H1 (cell line): Measurements from ENCODE around the gene NR2F1. TPM values are rescaled to one million over a fixed set of nuclear protein-coding genes. Genes with fewer than 3 reads are reported as not detected.

Experiments used
- CTCF ChIA-PET: fragments of 300-600 bp; sonication (Branson Sonifier 250); formaldehyde crosslinking; loops from one replicate; lab custom pipeline; 2021; ENCODE audit not compliant: partially characterized antibody; lab: Charles Lee
- POLR2A ChIA-PET: fragments of 300-600 bp; sonication (Branson Sonifier 250); formaldehyde crosslinking; loops from one replicate; lab custom pipeline; 2021; ENCODE audit warnings: inconsistent platforms; ENCODE audit not compliant: partially characterized antibody; lab: Charles Lee
- DNase-seq, 2 experiments: peaks; one replicate each; pipeline versions ENCODE4 v3.0.0 to v3.0.0-alpha.2; 2010 to 2022; ENCODE audit warnings: low spot score in 2 of 2, low read depth in 1 of 2, mixed read lengths in 1 of 2
- FAIRE-seq: peaks from 2 replicates; lab custom pipeline; 2011; peaks lifted over from hg19 to GRCh38; lab: Jason Lieb, UNC
- H2AFZ ChIP-seq: 2 replicates; pipeline ENCODE4 v1.8.1; 2012; ENCODE audit warnings: low read length, inconsistent platforms
- H2AK5ac ChIP-seq: 2 replicates; pipeline ENCODE4 v1.6.1; 2013; ENCODE audit warnings: low read depth, low read length
- H2BK120ac ChIP-seq: replicated peaks from 2 replicates; pipeline ENCODE3; 2013; ENCODE audit warnings: low read depth, low read length, inconsistent platforms
- H2BK12ac ChIP-seq: 2 replicates; pipeline ENCODE4 v1.6.1; 2013; ENCODE audit warnings: low read depth, low read length
- H2BK15ac ChIP-seq: 2 replicates; pipeline ENCODE4 v1.6.1; 2013; ENCODE audit warnings: low read length
- H2BK20ac ChIP-seq: 2 replicates; pipeline ENCODE4 v1.6.1; 2013; ENCODE audit warnings: low read length
- H2BK5ac ChIP-seq: 2 replicates; pipeline ENCODE4 v1.6.1; 2013; ENCODE audit warnings: low read depth, low read length
- H3K14ac ChIP-seq: 2 replicates; pipeline ENCODE4 v1.6.1; 2013; ENCODE audit warnings: inconsistent platforms; ENCODE audit not compliant: insufficient read length
- H3K18ac ChIP-seq: 2 replicates; pipeline ENCODE4 v1.6.1; 2013; ENCODE audit warnings: low read length; ENCODE audit errors: extremely low read depth
- H3K23ac ChIP-seq: 2 replicates; pipeline ENCODE4 v1.6.1; 2013; ENCODE audit warnings: inconsistent platforms; ENCODE audit not compliant: insufficient read length
- H3K23me2 ChIP-seq: 2 replicates; pipeline ENCODE4 v1.6.1; 2013; ENCODE audit warnings: low read depth, low read length
- H3K27ac ChIP-seq: 2 replicates; pipeline ENCODE4 v1.6.1; 2011; ENCODE audit warnings: low read depth, low read length, inconsistent platforms
- H3K27me3 ChIP-seq, 4 experiments: replicated peaks in 1 of 4; 1 replicate in 1 of 4; 2 replicates in 3 of 4; pipeline versions ENCODE4 v1.6.1 to v1.8.1; 2011 to 2013; ENCODE audit warnings: low read length in 3 of 4, mild to moderate bottlenecking in 3 of 4, inconsistent platforms in 2 of 4, mixed read lengths in 2 of 4, moderate library complexity in 1 of 4; ENCODE audit not compliant: control insufficient read depth in 3 of 4, insufficient read depth in 3 of 4; ENCODE audit errors: extremely low read depth in 1 of 4
- H3K36me3 ChIP-seq, 4 experiments: 2 replicates each; pipeline versions ENCODE4 v1.6.1 to v1.8.1; 2011 to 2013; ENCODE audit warnings: mild to moderate bottlenecking in 4 of 4, low read length in 3 of 4, moderate library complexity in 2 of 4, control low read depth in 1 of 4, inconsistent platforms in 1 of 4; ENCODE audit not compliant: insufficient read depth in 4 of 4, control insufficient read depth in 2 of 4
- H3K4ac ChIP-seq: replicated peaks from 2 replicates; pipeline ENCODE3; 2013; ENCODE audit warnings: low read length, low read depth, mixed read lengths, inconsistent platforms; ENCODE audit not compliant: insufficient read length
- H3K4me1 ChIP-seq, 4 experiments: replicated peaks in 1 of 4; 1 replicate in 1 of 4; 2 replicates in 3 of 4; pipeline versions ENCODE4 v1.6.1 to v1.8.1; 2011 to 2013; ENCODE audit warnings: low read length in 3 of 4, inconsistent platforms in 2 of 4, mixed read lengths in 1 of 4; ENCODE audit not compliant: insufficient read depth in 4 of 4, control insufficient read depth in 3 of 4
- H3K4me2 ChIP-seq, 2 experiments: 2 replicates each; pipeline versions ENCODE4 v1.6.1 to v1.8.1; 2011 to 2013; ENCODE audit warnings: low read depth in 2 of 2, low read length in 2 of 2, control low read depth in 1 of 2, inconsistent platforms in 1 of 2, mild to moderate bottlenecking in 1 of 2; ENCODE audit not compliant: insufficient read depth in 1 of 2
- H3K4me3 ChIP-seq, 4 experiments: fragments of 200-600, 300-600 bp in 1 of 4; sonication (generic), shearing (Covaris generic), sonication (Bioruptor Twin) in 1 of 4; 2 replicates each; pipeline versions ENCODE4 v1.5.1 to v1.8.1; 2011 to 2016; ENCODE audit warnings: low read length in 4 of 4, low read depth in 3 of 4, control low read depth in 2 of 4, inconsistent platforms in 2 of 4, mild to moderate bottlenecking in 2 of 4, mixed read lengths in 1 of 4, moderate library complexity in 1 of 4; ENCODE audit not compliant: insufficient read depth in 2 of 4; ENCODE audit errors: extremely low read depth in 1 of 4
- H3K56ac ChIP-seq: replicated peaks from 2 replicates; pipeline ENCODE3; 2013; ENCODE audit warnings: low read depth, mild to moderate bottlenecking, mixed read lengths, low read length, inconsistent platforms; ENCODE audit not compliant: insufficient read length
- H3K79me1 ChIP-seq: 2 replicates; pipeline ENCODE4 v1.6.1; 2013; ENCODE audit warnings: low read depth, low read length, control low read depth
- H3K79me2 ChIP-seq, 2 experiments: 2 replicates each; pipeline versions ENCODE4 v1.6.1 to v1.8.1; 2012 to 2013; ENCODE audit warnings: low read length in 2 of 2, mild to moderate bottlenecking in 2 of 2, inconsistent platforms in 1 of 2; ENCODE audit not compliant: insufficient read depth in 2 of 2, control insufficient read depth in 1 of 2
- H3K9ac ChIP-seq, 4 experiments: replicated peaks in 1 of 4; 1 replicate in 1 of 4; 2 replicates in 3 of 4; pipeline versions ENCODE4 v1.6.1 to v1.8.1; 2011 to 2013; ENCODE audit warnings: low read depth in 3 of 4, low read length in 3 of 4, control low read depth in 2 of 4, mild to moderate bottlenecking in 2 of 4, moderate library complexity in 2 of 4, inconsistent platforms in 1 of 4; ENCODE audit errors: extremely low read depth in 1 of 4
- H3K9me3 ChIP-seq, 2 experiments: 2 replicates each; pipeline versions ENCODE4 v1.6.1 to v1.8.1; 2012 to 2013; ENCODE audit warnings: mild to moderate bottlenecking in 2 of 2, moderate library complexity in 2 of 2, control low read depth in 1 of 2, inconsistent platforms in 1 of 2, low read depth in 1 of 2, low read length in 1 of 2, mixed read lengths in 1 of 2; ENCODE audit not compliant: insufficient read depth in 2 of 2
- H4K20me1 ChIP-seq, 2 experiments: replicated peaks in 1 of 2; 2 replicates each; pipeline versions ENCODE3 to v1.8.1; 2011 to 2013; ENCODE audit warnings: inconsistent platforms in 2 of 2, low read length in 2 of 2, mild to moderate bottlenecking in 1 of 2; ENCODE audit not compliant: insufficient read depth in 2 of 2, control insufficient read depth in 1 of 2
- H4K5ac ChIP-seq: 2 replicates; pipeline ENCODE4 v1.6.1; 2013; ENCODE audit warnings: low read length, low read depth, mixed read lengths, inconsistent platforms; ENCODE audit not compliant: insufficient read length
- H4K8ac ChIP-seq: 2 replicates; pipeline ENCODE4 v1.8.0; 2013; ENCODE audit warnings: mild to moderate bottlenecking, moderate library complexity, low read length, inconsistent platforms; ENCODE audit not compliant: insufficient read depth; ENCODE audit errors: extremely low read depth
- H4K91ac ChIP-seq: replicated peaks from 2 replicates; pipeline ENCODE3; 2013; ENCODE audit warnings: low read length, mixed read lengths, inconsistent platforms; ENCODE audit not compliant: insufficient read length
- EP300 ChIP-seq, 2 experiments: IDR thresholded peaks; 1 replicate in 1 of 2; 2 replicates in 1 of 2; pipeline ENCODE4 v1.6.1; 2011 to 2012; ENCODE audit warnings: low read depth in 2 of 2, low read length in 2 of 2, mild to moderate bottlenecking in 2 of 2, borderline replicate concordance in 1 of 2, inconsistent platforms in 1 of 2, moderate library complexity in 1 of 2
- GTF2F1 ChIP-seq: IDR thresholded peaks from 2 replicates; pipeline ENCODE4 v1.6.1; 2012; ENCODE audit warnings: low read depth, low read length, improper control_type of control experiment, borderline replicate concordance
- NANOG ChIP-seq: IDR thresholded peaks from 2 replicates; pipeline ENCODE4 v1.6.1; 2011; ENCODE audit warnings: low read length, low read depth, mild to moderate bottlenecking, inconsistent platforms; ENCODE audit not compliant: insufficient read depth, poor library complexity, severe bottlenecking
- NRF1 ChIP-seq: IDR thresholded peaks from 2 replicates; pipeline ENCODE4 v1.6.1; 2011; ENCODE audit warnings: mild to moderate bottlenecking, low read depth, low read length, improper control_type of control experiment
- TBP ChIP-seq: IDR thresholded peaks from 2 replicates; pipeline ENCODE4 v1.6.1; 2011; ENCODE audit warnings: low read depth, low read length, improper control_type of control experiment
- WGBS, 2 experiments: shearing (Covaris generic) in 1 of 2; methylation state at CpG; one replicate each; pipeline versions ENCODE4 v1.1.6 to v1.1.7; 2013 to 2015; ENCODE audit warnings: low lambda C conversion rate in 2 of 2, mixed read lengths in 2 of 2, inconsistent platforms in 1 of 2, low coverage in 1 of 2, missing lambda C conversion rate in 1 of 2; ENCODE audit not compliant: insufficient replicate concordance in 2 of 2, insufficient coverage in 1 of 2, insufficient read length in 1 of 2; ENCODE audit errors: extremely low coverage in 1 of 2, missing lambda C conversion rate in 1 of 2; 5-methylcytosine and 5-hydroxymethylcytosine counted together
- polyA plus RNA-seq, 7 experiments: library from polyadenylated mRNA; depleted of rRNA in 3 of 7; stranded (reverse) in 5 of 7; unstranded in 2 of 7; fragments of >200 nt in 5 of 7; fragments of 200-250 nt in 2 of 7; gene quantifications; 1 replicate in 5 of 7; 2 replicates in 1 of 7; 4 replicates in 1 of 7; pipeline versions ENCODE4 v1.2.1 to v1.2.3, GENCODE V29; 2011 to 2013; ENCODE audit warnings: missing spikeins in 2 of 7, mixed read lengths in 2 of 7
- total RNA-seq: library from RNA; stranded (reverse); fragmentation: NEBNext Ultra II Directional; extraction: Animal tissue kit (Norgen Biotek cat#: 25700); gene quantifications from 2 replicates; pipeline ENCODE4 v1.2.1, GENCODE V29; 2021

The NR2F1 gene
- total and polyA plus RNA-seq, 2 of the 8 experiments (the other 6 are each of a cell fraction or from before 2014, with no cell fraction given), result not detected

GRCh38 chr5:93603078-93603792, 20.2 kb downstream of the NR2F1 start:
- no peak overlapping the region for H4K91ac ChIP-seq
- FAIRE-seq (no peak), DNase-seq (no peak)
- CTCF ChIA-PET, result interaction anchor here (0.5 to 1.7 kb wide), 10 partner anchors 9 to 296 kb away, joined by 3 to 8 read pairs (median 4); no protein-coding TSS in a partner anchor
- no peak overlapping the region for H3K18ac ChIP-seq
- no peak overlapping the region for H3K23ac ChIP-seq
- H3K23me2 ChIP-seq, result no peaks in the 10 kb centered on the region; the same call in 1 of the 2 replicates
- H3K79me1 ChIP-seq, result no peaks in the 10 kb centered on the region; the same call in 1 of the 2 replicates
- H4K20me1 ChIP-seq, result peaks cover 14 to 26% of the 10 kb centered on the region in 2 experiments
- H3K4ac ChIP-seq, result no peak overlapping the region
- POLR2A ChIA-PET, result interaction anchor here (1.3 to 2.7 kb wide), 4 partner anchors 9 to 25 kb away, joined by 4 to 10 read pairs (median 6); no protein-coding TSS in a partner anchor
- H2BK12ac ChIP-seq, result no peak overlapping the region
- H2BK20ac ChIP-seq, result no peak overlapping the region
- WGBS, 2 experiments, result 7% methylated on average over 8 of the region's 8 CpGs; no CpG with 5 or more reads in 1 of the 2 experiments
- no peak overlapping the region for H3K14ac ChIP-seq
- H3K4me3 ChIP-seq, result peak overlapping the region in 1 of 4 experiments; percentile 45; a peak in 1 of 8 replicates
- H2BK120ac ChIP-seq, result no peak overlapping the region
- H3K9ac ChIP-seq, result no peak overlapping the region
- H3K56ac ChIP-seq, result no peak overlapping the region
- no peak overlapping the region for H2AFZ ChIP-seq
- H3K36me3 ChIP-seq, result peaks cover 0 to 4% (median 0%) of the 10 kb centered on the region in 4 experiments; a peak in 2 of 8 replicates
- no peak overlapping the region for H2BK5ac ChIP-seq
- no peak overlapping the region for H4K8ac ChIP-seq
- H3K27ac ChIP-seq, result no peak overlapping the region
- peaks cover 5 to 11% (median 10%) of the 10 kb centered on the region in 4 experiments; a peak in 6 of 7 replicates for H3K4me1 ChIP-seq
- H2AK5ac ChIP-seq, result no peak overlapping the region
- peak overlapping the region in 1 of 2 experiments; percentile 31; a peak in 1 of 4 replicates for H3K4me2 ChIP-seq
- H4K5ac ChIP-seq, result no peak overlapping the region
- peaks cover 87 to 100% (median 94%) of the 10 kb centered on the region in 4 experiments for H3K27me3 ChIP-seq
- H3K79me2 ChIP-seq, result no peaks in the 10 kb centered on the region
- no peak overlapping the region for H2BK15ac ChIP-seq
- no peaks in the 10 kb centered on the region for H3K9me3 ChIP-seq
- TF ChIP-seq TBP, result no peak
- no peak for TF ChIP-seq NANOG
- TF ChIP-seq GTF2F1, result no peak
- TF ChIP-seq EP300 (IDR thresholded peaks at IDR 0.05; ENCODE audit: borderline replicate concordance in 1 of 2, low read depth in 2 of 2, low read length in 2 of 2), result no peak
- no peak for TF ChIP-seq NRF1
